K562 (cell line): Measurements from ENCODE around the gene ATP6V1F. TPM values are rescaled to one million over a fixed set of nuclear protein-coding genes. Genes with fewer than 3 reads are reported as not detected.

Source experiments
- ADNP ChIP-seq: fragments of 200-800 bp; sonication (Bioruptor generic); IDR thresholded peaks from 2 replicates; pipeline ENCODE4 v1.6.1; 2016; ENCODE audit warnings: missing genetic modification characterization, missing compliant biosample characterization
- AFF4 ChIP-seq: sonication (generic); formaldehyde crosslinking; IDR thresholded peaks from 2 replicates; pipeline ENCODE4 v1.8.0; 2023; ENCODE audit warnings: mild to moderate bottlenecking, missing genetic modification reagents
- ARID1B ChIP-seq: fragments of 450-650 bp; IDR thresholded peaks from 2 replicates; pipeline ENCODE4 v1.6.1; 2016; ENCODE audit warnings: antibody characterized with exemption, mild to moderate bottlenecking, inconsistent platforms
- BDP1 ChIP-seq: IDR thresholded peaks from 3 replicates; pipeline ENCODE4 v1.6.1; 2011; ENCODE audit not compliant: insufficient read length, insufficient read depth
- E2F4 ChIP-seq: sonication (generic); formaldehyde crosslinking; IDR thresholded peaks from 2 replicates; pipeline ENCODE4 v1.8.0; 2022; ENCODE audit warnings: mild to moderate bottlenecking, low read depth, missing genetic modification reagents
- GATA2 ChIP-seq: sonication (generic); formaldehyde crosslinking; IDR thresholded peaks from 2 replicates; pipeline ENCODE4 v1.4.0; 2020; ENCODE audit warnings: mild to moderate bottlenecking, missing genetic modification reagents
- HMG20B ChIP-seq: fragments of 250-450 bp; sonication (Bioruptor Pico); IDR thresholded peaks from 2 replicates; pipeline ENCODE4 v1.5.0; 2021; ENCODE audit warnings: mild to moderate bottlenecking
- ILF3 ChIP-seq: fragments of 450-650 bp; IDR thresholded peaks from 2 replicates; pipeline ENCODE4 v1.6.1; 2018; ENCODE audit warnings: antibody characterized with exemption, mild to moderate bottlenecking, moderate library complexity, borderline replicate concordance
- MED1 ChIP-seq: sonication (generic); formaldehyde crosslinking; IDR thresholded peaks from 2 replicates; pipeline ENCODE4 v1.8.1; 2023; ENCODE audit warnings: missing genetic modification reagents, borderline replicate concordance
- NCOA6 ChIP-seq: fragments of 450-650 bp; IDR thresholded peaks from 2 replicates; pipeline ENCODE4 v1.6.1; 2017; ENCODE audit warnings: mild to moderate bottlenecking
- NFATC3 ChIP-seq: fragments of 450-650 bp; IDR thresholded peaks from 2 replicates; pipeline ENCODE4 v1.6.1; 2017; ENCODE audit warnings: mild to moderate bottlenecking
- NFE2 ChIP-seq: IDR thresholded peaks from 2 replicates; pipeline ENCODE4 v1.6.1; 2014; ENCODE audit warnings: antibody characterized with exemption, low read depth
- NFIC ChIP-seq: fragments of 450-650 bp; IDR thresholded peaks from 2 replicates; pipeline ENCODE4 v1.6.1; 2017; ENCODE audit warnings: mild to moderate bottlenecking, inconsistent platforms
- PREB ChIP-seq: sonication (generic); formaldehyde crosslinking; IDR thresholded peaks from 2 replicates; pipeline ENCODE4 v1.8.1; 2023; ENCODE audit warnings: mild to moderate bottlenecking, missing genetic modification reagents
- TEAD2 ChIP-seq: fragments of 450-650 bp; IDR thresholded peaks from 2 replicates; pipeline ENCODE4 v1.6.1; 2016; ENCODE audit warnings: missing genetic modification characterization, control low read depth, missing compliant biosample characterization
- TOE1 ChIP-seq, 2 experiments: fragments of 450-650 bp in 1 of 2; sonication (generic) in 1 of 2; formaldehyde crosslinking in 1 of 2; IDR thresholded peaks; 2 replicates each; pipeline versions ENCODE4 v1.7.1 to v1.8.0; 2016 to 2022; ENCODE audit warnings: borderline replicate concordance in 2 of 2, mild to moderate bottlenecking in 2 of 2, antibody characterized with exemption in 1 of 2, inconsistent platforms in 1 of 2, low read depth in 1 of 2, missing genetic modification reagents in 1 of 2, moderate library complexity in 1 of 2
- ZKSCAN1 ChIP-seq: fragments of 150-350 bp; IDR thresholded peaks from 2 replicates; pipeline ENCODE4 v1.6.1; 2016; ENCODE audit warnings: low read depth, low read length
- ZNF449 ChIP-seq: fragments of 250-450 bp; sonication (Bioruptor Pico); IDR thresholded peaks from 2 replicates; pipeline ENCODE4 v1.8.0; 2022; ENCODE audit warnings: moderate library complexity, mild to moderate bottlenecking, inconsistent platforms
- ZNF655 ChIP-seq: fragments of 250-450 bp; sonication (Bioruptor Pico); IDR thresholded peaks from 2 replicates; pipeline ENCODE4 v1.5.0; 2021
- polyA plus RNA-seq, 8 experiments: library from polyadenylated mRNA; depleted of rRNA in 4 of 8; stranded (reverse) in 5 of 8; unstranded in 3 of 8; fragments of >200 nt; fragmentation: Nextera tagmentation in 2 of 8; fragmentation: Illumina TruSeq in 1 of 8; extraction: Ambion mirVana in 2 of 8; extraction: Trizol in 1 of 8; gene quantifications; 2 replicates each; pipeline versions ENCODE4 v1.2.1 to v1.2.3, GENCODE V29; 2011 to 2014; ENCODE audit warnings: inconsistent platforms in 1 of 8, missing spikeins in 1 of 8
- total RNA-seq, 7 experiments: library from RNA; depleted of rRNA in 6 of 7; stranded (reverse); fragments of >200 nt in 6 of 7; fragmentation: Illumina TruSeq in 2 of 7; extraction: Trizol in 2 of 7; gene quantifications; 2 replicates each; pipeline versions ENCODE4 v1.2.1 to v1.2.3, GENCODE V29; 2011 to 2021; ENCODE audit warnings: low replicate concordance in 1 of 7

The ATP6V1F gene
- total and polyA plus RNA-seq, 9 of the 15 experiments (the other 6 are each of a cell fraction or from before 2014, with no cell fraction given), result 206 to 1,123 (median 542) TPM

GRCh38 chr7:128883622-128884448 is 21.2 kb downstream of the ATP6V1F start (continued):
- TF ChIP-seq NFE2 (no peak), NCOA6 (no peak), TOE1 (IDR thresholded peaks at IDR 0.05; ENCODE audit: borderline replicate concordance) (peak; percentile 48; the same call in 1 of the 2 replicates), TOE1 (CRISPR knock-in tag; IDR thresholded peaks at IDR 0.05; ENCODE audit: borderline replicate concordance, low read depth) (no peak), BDP1 (no peak), ZNF449 (CRISPR knock-in tag) (no peak), NFIC (no peak), E2F4 (CRISPR knock-in tag) (no peak), GATA2 (CRISPR knock-in tag) (no peak), ARID1B (no peak), PREB (CRISPR knock-in tag) (no peak), ZKSCAN1 (peak; percentile 33; the same call in 1 of the 2 replicates), AFF4 (0 out of 2 replicates have a peak, but pooled peaks have one; percentile 26), HMG20B (no peak), ILF3 (no peak), MED1 (no peak), ZNF655 (CRISPR knock-in tag) (no peak), NFATC3 (peak; percentile 1; the same call in 1 of the 2 replicates), TEAD2 (no peak), ADNP (tag) (no peak)
